SK-N-SH treated with all-trans-retinoic acid at 6 μM for 48 hours (cell line): Measurements from ENCODE around the gene ACACB.

ENCODE experiments used
- ATAC-seq: fragments of 200-7000 bp; cut with Tn5 transposase; 3 replicates; pipeline ENCODE4 v1.9.1; 2020; ENCODE audit warnings: mild to moderate bottlenecking, moderate library complexity
- BACH2 ChIP-seq: fragments of 250-450 bp; sonication (Bioruptor Pico); IDR thresholded peaks from 2 replicates; pipeline ENCODE4 v1.9.0; 2021; ENCODE audit warnings: mild to moderate bottlenecking, borderline replicate concordance
- CSDC2 ChIP-seq: fragments of 250-450 bp; sonication (Bioruptor Pico); IDR thresholded peaks from 2 replicates; pipeline ENCODE4 v1.5.0; 2020; ENCODE audit warnings: mild to moderate bottlenecking, moderate library complexity
- CSRNP3 ChIP-seq: fragments of 250-450 bp; sonication (Bioruptor Pico); IDR thresholded peaks from 2 replicates; pipeline ENCODE4 v1.5.1; 2021; ENCODE audit warnings: mild to moderate bottlenecking, moderate library complexity
- ESRRG ChIP-seq: fragments of 250-450 bp; sonication (Bioruptor Pico); IDR thresholded peaks from 2 replicates; pipeline ENCODE4 v1.6.1; 2021; ENCODE audit warnings: mild to moderate bottlenecking
- GLIS3 ChIP-seq: fragments of 250-450 bp; sonication (Bioruptor Pico); IDR thresholded peaks from 2 replicates; pipeline ENCODE4 v1.5.0; 2020; ENCODE audit warnings: mild to moderate bottlenecking, moderate library complexity
- ISL1 ChIP-seq: fragments of 250-450 bp; sonication (Bioruptor Pico); IDR thresholded peaks from 2 replicates; pipeline ENCODE4 v2.1.2; 2022; ENCODE audit warnings: mild to moderate bottlenecking, moderate library complexity
- OSR1 ChIP-seq: fragments of 250-450 bp; sonication (Bioruptor Pico); IDR thresholded peaks from 2 replicates; pipeline ENCODE4 v1.8.0; 2022; ENCODE audit warnings: moderate library complexity, mild to moderate bottlenecking, inconsistent platforms
- PATZ1 ChIP-seq: fragments of 250-450 bp; sonication (Bioruptor Pico); IDR thresholded peaks from 2 replicates; pipeline ENCODE4 v1.8.0; 2020; ENCODE audit warnings: mild to moderate bottlenecking, moderate library complexity, borderline replicate concordance
- POU6F1 ChIP-seq: fragments of 250-450 bp; sonication (Bioruptor Pico); IDR thresholded peaks from 2 replicates; pipeline ENCODE4 v1.8.0; 2021; ENCODE audit warnings: low read depth, mild to moderate bottlenecking, moderate library complexity, borderline replicate concordance
- PPARA ChIP-seq: fragments of 250-450 bp; sonication (Bioruptor Pico); IDR thresholded peaks from 2 replicates; pipeline ENCODE4 v1.5.0; 2020; ENCODE audit warnings: mild to moderate bottlenecking, borderline replicate concordance
- RARB ChIP-seq: fragments of 250-450 bp; sonication (Bioruptor Pico); IDR thresholded peaks from 2 replicates; pipeline ENCODE4 v1.8.0; 2021; ENCODE audit warnings: mild to moderate bottlenecking, moderate library complexity
- SNAI2 ChIP-seq: fragments of 250-450 bp; sonication (Bioruptor Pico); IDR thresholded peaks from 2 replicates; pipeline ENCODE4 v1.5.0; 2020; ENCODE audit warnings: mild to moderate bottlenecking, moderate library complexity
- TCF4 ChIP-seq: fragments of 250-450 bp; sonication (Bioruptor Pico); IDR thresholded peaks from 2 replicates; pipeline ENCODE4 v1.8.0; 2021; ENCODE audit warnings: mild to moderate bottlenecking, moderate library complexity, borderline replicate concordance
- TOX ChIP-seq: fragments of 250-450 bp; sonication (Bioruptor Pico); IDR thresholded peaks from 2 replicates; pipeline ENCODE4 v1.8.0; 2021; ENCODE audit warnings: mild to moderate bottlenecking, moderate library complexity, borderline replicate concordance
- TSHZ2 ChIP-seq: fragments of 250-450 bp; sonication (Bioruptor Pico); IDR thresholded peaks from 2 replicates; pipeline ENCODE4 v1.5.0; 2020; ENCODE audit warnings: mild to moderate bottlenecking, moderate library complexity
- ZC3H10 ChIP-seq: fragments of 250-450 bp; sonication (Bioruptor Pico); IDR thresholded peaks from 2 replicates; pipeline ENCODE4 v1.5.1; 2021; ENCODE audit warnings: mild to moderate bottlenecking, moderate library complexity
- ZFP3 ChIP-seq: fragments of 250-450 bp; sonication (Bioruptor Pico); IDR thresholded peaks from 2 replicates; pipeline ENCODE4 v1.5.0; 2020; ENCODE audit warnings: mild to moderate bottlenecking, moderate library complexity
- ZNF565 ChIP-seq: fragments of 450-650 bp; formaldehyde crosslinking; conservative IDR thresholded peaks from 2 replicates; pipeline ENCODE4 v1.5.0; 2020; ENCODE audit warnings: low read depth, mild to moderate bottlenecking, moderate library complexity
- ZNF70 ChIP-seq: fragments of 450-650 bp; formaldehyde crosslinking; IDR thresholded peaks from 2 replicates; pipeline ENCODE4 v1.5.0; 2020; ENCODE audit warnings: mild to moderate bottlenecking, moderate library complexity
- ZNF8 ChIP-seq: fragments of 450-650 bp; formaldehyde crosslinking; IDR thresholded peaks from 2 replicates; pipeline ENCODE4 v1.5.0; 2020; ENCODE audit warnings: mild to moderate bottlenecking, moderate library complexity
- TF ChIP-seq, protein P1 (sequence below): fragments of 250-450 bp; sonication (Bioruptor Pico); IDR thresholded peaks from 2 replicates; pipeline ENCODE4 v1.5.1; 2020; ENCODE audit warnings: low read depth, mild to moderate bottlenecking, moderate library complexity

Gene ACACB

GRCh38 chr12:109082751-109083150 lies 33.6 kb upstream of the ACACB start (continued):
- TF ChIP-seq CSDC2 (CRISPR knock-in tag) (no peak), ZNF70 (no peak), ZNF565 (CRISPR knock-in tag) (no peak), ISL1 (CRISPR knock-in tag) (no peak), RARB (CRISPR knock-in tag) (no peak), ZFP3 (no peak)
- TF ChIP-seq, all 23 proteins: peak for 0

DNA sequence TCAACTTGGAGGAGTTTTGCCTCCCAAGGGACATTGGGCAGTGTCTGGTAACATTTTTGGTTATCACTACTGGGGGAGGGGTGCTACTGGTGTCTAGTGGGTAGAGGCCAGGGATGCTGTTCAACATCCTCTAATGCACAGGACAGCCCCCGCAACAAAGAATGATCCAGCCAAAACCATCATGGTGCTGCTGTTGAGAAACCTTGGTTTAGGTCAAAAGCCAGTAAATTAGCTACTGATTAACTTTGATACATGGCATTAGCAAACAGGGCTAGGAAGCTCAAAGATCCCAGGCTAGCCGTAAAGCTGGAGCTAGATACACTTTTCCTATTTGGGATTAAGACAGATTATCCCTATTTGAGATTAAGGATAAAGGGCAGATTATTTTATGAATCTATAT lies 32.0 kb upstream of the ACACB start:
- TF ChIP-seq ISL1 (CRISPR knock-in tag): no peak
- TF ChIP-seq ZNF8: no peak
- no peak for ATAC-seq

- no peak for TF ChIP-seq ZNF70
- TF ChIP-seq ZC3H10 (CRISPR knock-in tag): no peak
- TF ChIP-seq, protein P1, sequence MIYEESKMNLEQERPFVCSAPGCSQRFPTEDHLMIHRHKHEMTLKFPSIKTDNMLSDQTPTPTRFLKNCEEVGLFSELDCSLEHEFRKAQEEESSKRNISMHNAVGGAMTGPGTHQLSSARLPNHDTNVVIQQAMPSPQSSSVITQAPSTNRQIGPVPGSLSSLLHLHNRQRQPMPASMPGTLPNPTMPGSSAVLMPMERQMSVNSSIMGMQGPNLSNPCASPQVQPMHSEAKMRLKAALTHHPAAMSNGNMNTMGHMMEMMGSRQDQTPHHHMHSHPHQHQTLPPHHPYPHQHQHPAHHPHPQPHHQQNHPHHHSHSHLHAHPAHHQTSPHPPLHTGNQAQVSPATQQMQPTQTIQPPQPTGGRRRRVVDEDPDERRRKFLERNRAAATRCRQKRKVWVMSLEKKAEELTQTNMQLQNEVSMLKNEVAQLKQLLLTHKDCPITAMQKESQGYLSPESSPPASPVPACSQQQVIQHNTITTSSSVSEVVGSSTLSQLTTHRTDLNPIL (CRISPR knock-in tag): no peak
- no peak for TF ChIP-seq ESRRG (CRISPR knock-in tag)
- no peak for TF ChIP-seq TSHZ2 (CRISPR knock-in tag)
- TF ChIP-seq GLIS3 (CRISPR knock-in tag): no peak
- no peak for TF ChIP-seq PPARA (CRISPR knock-in tag)
- TF ChIP-seq CSRNP3 (CRISPR knock-in tag): no peak
- no peak for TF ChIP-seq ZFP3
- TF ChIP-seq BACH2: no peak
- no peak for TF ChIP-seq TCF4
- no peak for TF ChIP-seq PATZ1
- no peak for ATAC-seq
These were observed 30.8 kb upstream of the ACACB start for GRCh38 chr12:109085590-109085989.

GRCh38 chr12:109087250-109087649 lies 29.1 kb upstream of the ACACB start:
- no peak for ATAC-seq
- TF ChIP-seq SNAI2 (no peak), ESRRG (CRISPR knock-in tag) (no peak), PATZ1 (no peak), CSRNP3 (CRISPR knock-in tag) (no peak), PPARA (CRISPR knock-in tag) (no peak), ZFP3 (no peak), POU6F1 (no peak), BACH2 (no peak), ZC3H10 (CRISPR knock-in tag) (no peak), OSR1 (CRISPR knock-in tag) (no peak), ZNF565 (CRISPR knock-in tag) (no peak), ZNF8 (no peak), TOX (CRISPR knock-in tag) (no peak)
- TF ChIP-seq, protein P1 (CRISPR knock-in tag): no peak
